CD4-positive, alpha-beta T cell (primary cell): Measurements from ENCODE around the gene JADE3. TPM values are rescaled to one million over a fixed set of nuclear protein-coding genes. Genes with fewer than 3 reads are reported as not detected.
"Not testable (repeated sequence)": the region's sequence is repeated elsewhere in the genome, so short reads cannot be mapped to it uniquely, and the experiment has no call there.

Experiments used
- ATAC-seq: fragments of 200-7000 bp; cut with Tn5 transposase; one replicate; pipeline ENCODE4 v1.10.0; 2022; ENCODE audit warnings: mild to moderate bottlenecking; ENCODE audit not compliant: poor library complexity
- CTCF ChIA-PET: fragments of 350-600 bp; sonication (Branson Sonifier 250); formaldehyde crosslinking; loops from one replicate; lab custom pipeline; 2021; ENCODE audit warnings: antibody characterized with exemption, inconsistent platforms; lab: Charles Lee
- POLR2A ChIA-PET: fragments of 350-600 bp; sonication (Branson Sonifier 250); formaldehyde crosslinking; loops from one replicate; lab custom pipeline; 2021; ENCODE audit warnings: antibody characterized with exemption, inconsistent platforms; lab: Charles Lee
- DNase-seq, 14 experiments: peaks; one replicate each; pipeline ENCODE4 v3.0.0-alpha.2; 2013 to 2020; ENCODE audit warnings: mixed read lengths in 2 of 14
- H3K27ac ChIP-seq, 2 donors: one replicate each; pipeline versions ENCODE4 v1.5.1 to v1.7.0; 2013; ENCODE audit warnings: low read length in 2 of 2, low read depth in 1 of 2, mild to moderate bottlenecking in 1 of 2
- H3K27me3 ChIP-seq, 2 experiments: 1 replicate in 1 of 2; 2 replicates in 1 of 2; pipeline versions ENCODE4 v1.6.1 to v1.7.0; 2013; ENCODE audit warnings: low read length in 2 of 2, control low read depth in 1 of 2, mild to moderate bottlenecking in 1 of 2, moderate library complexity in 1 of 2; ENCODE audit not compliant: insufficient read depth in 2 of 2, control insufficient read depth in 1 of 2
- H3K36me3 ChIP-seq: one replicate; pipeline ENCODE4 v1.6.1; 2013; ENCODE audit warnings: low read length, control low read depth; ENCODE audit not compliant: insufficient read depth
- H3K4me1 ChIP-seq: one replicate; pipeline ENCODE4 v1.6.1; 2013; ENCODE audit warnings: low read length, control low read depth; ENCODE audit not compliant: insufficient read depth
- H3K4me3 ChIP-seq: one replicate; pipeline ENCODE4 v1.5.1; 2013; ENCODE audit warnings: mild to moderate bottlenecking, low read length, moderate library complexity
- H3K9me3 ChIP-seq, 2 experiments: 1 replicate in 1 of 2; 2 replicates in 1 of 2; pipeline versions ENCODE4 v1.6.1 to v1.7.0; 2013; ENCODE audit warnings: low read length in 2 of 2, mild to moderate bottlenecking in 2 of 2, control low read depth in 1 of 2, moderate library complexity in 1 of 2; ENCODE audit not compliant: control insufficient read depth in 1 of 2, insufficient read depth in 1 of 2
- H3K27ac Mint-ChIP-seq: one replicate; pipeline ENCODE4 v1.8.0; 2020; ENCODE audit warnings: mixed read lengths
- H3K27me3 Mint-ChIP-seq: one replicate; pipeline ENCODE4 v1.8.0; 2021; ENCODE audit warnings: mixed read lengths
- H3K36me3 Mint-ChIP-seq: one replicate; pipeline ENCODE4 v1.8.0; 2021; ENCODE audit warnings: low read depth, mixed read lengths
- H3K4me1 Mint-ChIP-seq: one replicate; pipeline ENCODE4 v1.8.0; 2021; ENCODE audit warnings: low read depth, mixed read lengths
- H3K4me3 Mint-ChIP-seq: one replicate; pipeline ENCODE4 v1.8.0; 2020; ENCODE audit warnings: mild to moderate bottlenecking, mixed read lengths
- H3K9me3 Mint-ChIP-seq: one replicate; pipeline ENCODE4 v1.8.0; 2020; ENCODE audit warnings: mixed read lengths
- CTCF ChIP-seq: fragments of 200-600 bp; IDR thresholded peaks from one replicate; pipeline ENCODE4 v1.8.0; 2022; ENCODE audit warnings: antibody characterized with exemption, mild to moderate bottlenecking
- intact Hi-C, 2 experiments: fragments of 100-400 bp; cut with DNase I in 1 of 2; cut with micrococcal nuclease in 1 of 2; formaldehyde crosslinking; loops; one replicate each; pipeline versions ENCODE4 v1.15.1 to v1.9.0; 2023 to 2025; cut with DNase I, micrococcal nuclease
- total RNA-seq, 174 experiments: library from RNA in 2 of 174; stranded (reverse) in 2 of 174; gene quantifications; one replicate each; pipeline ENCODE4 v1.2.3 and lab custom pipeline; 2021 to 2026

JADE3 gene
- total RNA-seq, 2 experiments from 2014 or later, result 0.05 to 0.20 TPM

GRCh38 chrX:46965125-46965758 lies 53.0 kb downstream of the JADE3 start:
- Mint-ChIP-seq H3K4me1 (no peaks in the 10 kb centered on the region), H3K36me3 (no peaks in the 10 kb centered on the region), H3K27ac (no peak overlapping the region), H3K27me3 (no peaks in the 10 kb centered on the region), H3K9me3 (no peaks in the 10 kb centered on the region), H3K4me3 (no peak overlapping the region)
- Histone ChIP-seq H3K9me3 (no peaks in the 10 kb centered on the region), H3K27me3 (no peaks in the 10 kb centered on the region), H3K36me3 (no peaks in the 10 kb centered on the region), H3K4me1 (no peaks in the 10 kb centered on the region), H3K27ac (no peak overlapping the region), H3K4me3 (no peak overlapping the region)
- ChIA-PET POLR2A (no interaction called here), CTCF (no interaction called here)
- intact Hi-C loops, result no loop called here
- no peak for TF ChIP-seq CTCF
- DNase-seq, result no peak
- no peak for ATAC-seq

- Mint-ChIP-seq H3K9me3 (no peaks in the 10 kb centered on the region), H3K27me3 (no peaks in the 10 kb centered on the region), H3K27ac (no peak overlapping the region), H3K36me3 (no peaks in the 10 kb centered on the region), H3K4me1 (no peaks in the 10 kb centered on the region), H3K4me3 (no peak overlapping the region)
- CTCF ChIA-PET, result no interaction called here
- no peak overlapping the region for H3K27ac ChIP-seq
- no peaks in the 10 kb centered on the region for H3K4me1 ChIP-seq
- no peak overlapping the region for H3K4me3 ChIP-seq
- no peaks in the 10 kb centered on the region for H3K9me3 ChIP-seq
- H3K27me3 ChIP-seq, result no peaks in the 10 kb centered on the region
- DNase-seq (no peak), ATAC-seq (no peak)
- TF ChIP-seq CTCF, result no peak
- H3K36me3 ChIP-seq, result no peaks in the 10 kb centered on the region
- intact Hi-C loops, result no loop called here
- POLR2A ChIA-PET, result no interaction called here
Observed at GRCh38 chrX:46967547-46967946, 55.3 kb downstream of the JADE3 start.

GRCh38 chrX:46977046-46977445 lies 64.8 kb downstream of the JADE3 start:
- CTCF ChIA-PET, H3K36me3 ChIP-seq, POLR2A ChIA-PET, H3K36me3 Mint-ChIP-seq, H3K27me3 ChIP-seq, intact Hi-C loops, H3K27me3 Mint-ChIP-seq, H3K9me3 Mint-ChIP-seq, H3K4me1 ChIP-seq, H3K4me1 Mint-ChIP-seq, ATAC-seq, H3K4me3 Mint-ChIP-seq, H3K27ac ChIP-seq, H3K27ac Mint-ChIP-seq, H3K4me3 ChIP-seq, H3K9me3 ChIP-seq, DNase-seq: not testable (repeated sequence)
